GM12878 (cell line): ENCODE measurements around the gene PTPRB. TPM values are rescaled to one million over a fixed set of nuclear protein-coding genes. Genes with fewer than 3 reads are reported as not detected.
A peak's percentile ranks its signal among the peaks of the same experiment; 100 is the strongest.

ENCODE experiments used
- ATAC-seq: fragments of 200-7000 bp; cut with Tn5 transposase; 3 replicates; pipeline ENCODE4 v1.9.1; 2020; ENCODE audit warnings: mild to moderate bottlenecking, moderate library complexity
- BruUV-seq: library from RNA; stranded (reverse); fragments of 400-500 nt; replicated peaks from 2 replicates; lab custom pipeline; 2021; lab: Mats Ljungman, UMichigan
- CTCF ChIA-PET: fragments of 300-600 bp; sonication (Branson Sonifier 250); formaldehyde crosslinking; extraction: SDS; loops from one replicate; lab custom pipeline; 2021; ENCODE audit warnings: inconsistent platforms; lab: Yijun Ruan, JAX
- POLR2A ChIA-PET: fragments of 350-600 bp; formaldehyde crosslinking; extraction: SDS; loops from one replicate; lab custom pipeline; 2021; ENCODE audit warnings: inconsistent platforms; lab: Charles Lee
- RAD21 ChIA-PET: fragments of 300-600 bp; sonication (Branson Sonifier 250); formaldehyde crosslinking; loops from one replicate; lab custom pipeline; 2023; ENCODE audit warnings: antibody characterized with exemption; ENCODE audit not compliant: unreplicated experiment; lab: Charles Lee
- SMC1A ChIA-PET: fragments of 300-600 bp; sonication (Branson Sonifier 250); formaldehyde crosslinking; loops from one replicate; lab custom pipeline; 2023; ENCODE audit not compliant: unreplicated experiment, uncharacterized antibody; lab: Charles Lee
- DNase-seq: peaks from one replicate; pipeline ENCODE4 v3.0.0-alpha.2; 2011; ENCODE audit warnings: low read depth, low spot score
- FAIRE-seq: peaks from 3 replicates; lab custom pipeline; 2011; peaks lifted over from hg19 to GRCh38; lab: Jason Lieb, UNC
- H2AFZ ChIP-seq: 2 replicates; pipeline ENCODE4 v1.6.0; 2011; ENCODE audit warnings: low read depth, low read length, control low read depth; ENCODE audit not compliant: control insufficient read depth
- H3K27ac ChIP-seq: 2 replicates; pipeline ENCODE4 v1.5.1; 2011; ENCODE audit warnings: control low read depth; ENCODE audit not compliant: control insufficient read depth, insufficient read depth
- H3K27me3 ChIP-seq, 2 experiments: replicated peaks in 1 of 2; 2 replicates each; pipeline versions ENCODE4 v1.6.0 to v1.6.1; 2011; ENCODE audit warnings: low read length in 1 of 2; ENCODE audit not compliant: control insufficient read depth in 2 of 2, insufficient read depth in 2 of 2
- H3K36me3 ChIP-seq, 2 experiments: 2 replicates each; pipeline ENCODE4 v1.5.1; 2011; ENCODE audit warnings: low read length in 1 of 2; ENCODE audit not compliant: control insufficient read depth in 2 of 2, insufficient read depth in 2 of 2
- H3K4me1 ChIP-seq: 2 replicates; pipeline ENCODE4 v1.6.1; 2011; ENCODE audit warnings: mild to moderate bottlenecking, low read length, moderate library complexity, mixed read lengths; ENCODE audit not compliant: control insufficient read depth, insufficient read depth
- H3K4me2 ChIP-seq: 2 replicates; pipeline ENCODE4 v1.6.0; 2011; ENCODE audit warnings: control low read depth; ENCODE audit not compliant: control insufficient read depth, insufficient read depth
- H3K4me3 ChIP-seq: fragments of 200-600 bp; sonication (generic); 2 replicates; pipeline ENCODE4 v1.5.1; 2016
- H3K79me2 ChIP-seq: 2 replicates; pipeline ENCODE4 v1.6.0; 2011; ENCODE audit warnings: low read length; ENCODE audit not compliant: control insufficient read depth, insufficient read depth
- H3K9ac ChIP-seq: 2 replicates; pipeline ENCODE4 v1.8.0; 2011; ENCODE audit warnings: low read length, control low read depth, mixed read lengths; ENCODE audit not compliant: control insufficient read depth, insufficient read depth
- H3K9me3 ChIP-seq: replicated peaks from 3 replicates; pipeline ENCODE4 v1.5.1; 2011; ENCODE audit warnings: mild to moderate bottlenecking, low read length; ENCODE audit not compliant: control insufficient read depth, insufficient read depth
- H4K20me1 ChIP-seq: 2 replicates; pipeline ENCODE4 v1.6.0; 2011; ENCODE audit not compliant: control insufficient read depth, insufficient read depth
- ATF7 ChIP-seq: fragments of 450-650 bp; IDR thresholded peaks from 2 replicates; pipeline ENCODE4 v1.6.1; 2016; ENCODE audit warnings: low read depth, mild to moderate bottlenecking
- BCL11A ChIP-seq: IDR thresholded peaks from 2 replicates; pipeline ENCODE4 v1.6.1; 2011; ENCODE audit warnings: low read depth, low read length
- CEBPZ ChIP-seq: fragments of 150-350 bp; IDR thresholded peaks from 2 replicates; pipeline ENCODE4 v1.6.1; 2016; ENCODE audit warnings: low read depth, low read length
- CUX1 ChIP-seq: IDR thresholded peaks from 2 replicates; pipeline ENCODE4 v1.6.1; 2012; ENCODE audit warnings: improper control_type of control experiment, low read depth, low read length; ENCODE audit not compliant: insufficient replicate concordance
- DPF2 ChIP-seq: fragments of 450-650 bp; IDR thresholded peaks from 2 replicates; pipeline ENCODE4 v1.6.1; 2017; ENCODE audit warnings: mild to moderate bottlenecking
- E4F1 ChIP-seq: fragments of 450-650 bp; IDR thresholded peaks from 2 replicates; pipeline ENCODE4 v1.6.1; 2018; ENCODE audit warnings: borderline replicate concordance, mild to moderate bottlenecking; ENCODE audit not compliant: partially characterized antibody
- GATAD2B ChIP-seq: fragments of 450-650 bp; conservative IDR thresholded peaks from 2 replicates; pipeline ENCODE4 v1.6.1; 2017; ENCODE audit warnings: low read depth, mild to moderate bottlenecking, moderate library complexity
- IKZF2 ChIP-seq, 2 experiments: fragments of 450-650 bp; IDR thresholded peaks; 2 replicates each; pipeline ENCODE4 v1.6.1; 2017; ENCODE audit warnings: mild to moderate bottlenecking in 2 of 2, moderate library complexity in 2 of 2
- IRF4 ChIP-seq: IDR thresholded peaks from 2 replicates; pipeline ENCODE4 v1.6.1; 2011; ENCODE audit warnings: low read depth, low read length
- MTA2 ChIP-seq: fragments of 450-650 bp; IDR thresholded peaks from 2 replicates; pipeline ENCODE4 v1.6.1; 2016; ENCODE audit warnings: low read depth, mild to moderate bottlenecking, moderate library complexity
- NFIC ChIP-seq: IDR thresholded peaks from 2 replicates; pipeline ENCODE4 v1.6.1; 2012; ENCODE audit warnings: low read depth, mild to moderate bottlenecking, inconsistent platforms, low read length, moderate library complexity
- POU2F2 ChIP-seq: IDR thresholded peaks from 3 replicates; pipeline ENCODE4 v1.6.1; 2011; ENCODE audit warnings: low read depth, mild to moderate bottlenecking, low read length, borderline replicate concordance
- RUNX3 ChIP-seq: IDR thresholded peaks from 2 replicates; pipeline ENCODE4 v1.6.1; 2012; ENCODE audit warnings: low read length, inconsistent platforms
- WGBS: methylation state at CpG from one replicate; pipeline ENCODE4 v1.1.6; 2016; ENCODE audit warnings: low lambda C conversion rate; ENCODE audit not compliant: insufficient replicate concordance, insufficient coverage; ENCODE audit errors: missing lambda C conversion rate; 5-methylcytosine and 5-hydroxymethylcytosine counted together
- in situ Hi-C: fragments of 300-500 bp; cut with MboI; formaldehyde crosslinking; loops from 9 replicates; pipeline ENCODE4 v1.14.3; 2018; ENCODE audit warnings: mixed read lengths
- intact Hi-C: fragments of 100-400 bp; cut with micrococcal nuclease; formaldehyde crosslinking; loops from one replicate; pipeline ENCODE4 v1.14.2; 2022; ENCODE audit not compliant: unreplicated experiment
- polyA plus RNA-seq, 11 experiments: library from polyadenylated mRNA; depleted of rRNA in 4 of 11; unstranded in 6 of 11; stranded (reverse) in 5 of 11; fragments of >200 nt; fragmentation: Nextera tagmentation in 4 of 11; fragmentation: Illumina TruSeq in 1 of 11; extraction: Ambion mirVana in 4 of 11; extraction: Trizol in 1 of 11; gene quantifications; 1 replicate in 1 of 11; 2 replicates in 10 of 11; pipeline versions ENCODE4 v1.2.1 to v1.2.3, GENCODE V29; 2011 to 2016; ENCODE audit warnings: inconsistent platforms in 2 of 11, missing spikeins in 2 of 11, low read depth in 1 of 11
- total RNA-seq, 4 experiments: library from RNA; depleted of rRNA in 3 of 4; stranded (reverse); fragments of >200 nt in 3 of 4; fragmentation: Illumina TruSeq in 1 of 4; extraction: Trizol in 1 of 4; gene quantifications; 2 replicates each; pipeline versions ENCODE4 v1.2.1 to v1.2.3, GENCODE V29; 2013 to 2021

Gene PTPRB
- total and polyA plus RNA-seq, 10 of the 15 experiments (the other 5 are each of a cell fraction or from before 2014, with no cell fraction given), result 0.03 to 0.35 (median 0.05) TPM

- ChIA-PET RAD21 (interaction anchor here (1.2 to 3.3 kb wide), 4 partner anchors 16 to 89 kb away, joined by 3 to 20 read pairs (median 4); no protein-coding TSS in a partner anchor), SMC1A (interaction anchor here (0.7 to 4.8 kb wide), 10 partner anchors 11 to 530 kb away, joined by 3 to 37 read pairs (median 3); no protein-coding TSS in a partner anchor), CTCF (interaction anchor here (1.0 to 1.7 kb wide), 3 partner anchors 18 to 38 kb away, joined by 3 to 4 read pairs (median 3); no protein-coding TSS in a partner anchor), POLR2A (interaction anchor here (2.1 kb wide), 1 partner anchor 19 kb away, joined by 12 read pairs; no protein-coding TSS in a partner anchor)
- no peaks in the 10 kb centered on the region for H3K79me2 ChIP-seq
- no peak overlapping the region for H3K9ac ChIP-seq
- WGBS, result 4% methylated on average over 2 of the region's 2 CpGs
- DNase-seq (peak; percentile 31), ATAC-seq (peak; percentile 88), FAIRE-seq (no peak)
- intact Hi-C loops, result no loop called here
- H3K4me2 ChIP-seq, result no peak overlapping the region
- H3K4me3 ChIP-seq, result 0 out of 2 replicates have a peak overlapping the region, but pooled peaks have one; percentile 4
- in situ Hi-C loops, result no loop called here
- H3K4me1 ChIP-seq, result peaks cover 4% of the 10 kb centered on the region; the same call in 1 of the 2 replicates
- no peaks in the 10 kb centered on the region; the same call in 1 of the 3 replicates for H3K9me3 ChIP-seq
- H4K20me1 ChIP-seq, result no peaks in the 10 kb centered on the region
- BruUV-seq, result no TSS peak
- no peaks in the 10 kb centered on the region for H3K36me3 ChIP-seq
- H2AFZ ChIP-seq, result no peak overlapping the region
- no peaks in the 10 kb centered on the region for H3K27me3 ChIP-seq
- no peak overlapping the region for H3K27ac ChIP-seq
- no peak for TF ChIP-seq CUX1
- TF ChIP-seq POU2F2, result peak; percentile 63; the same call in 1 of the 3 replicates
- no peak for TF ChIP-seq DPF2
- TF ChIP-seq NFIC, result 0 out of 2 replicates have a peak, but pooled peaks have one; percentile 32
- no peak for TF ChIP-seq E4F1
- no peak for TF ChIP-seq CEBPZ
- 0 out of 2 replicates have a peak, but pooled peaks have one; percentile 32 for TF ChIP-seq BCL11A
- TF ChIP-seq ATF7, result 0 out of 2 replicates have a peak, but pooled peaks have one; percentile 23
- TF ChIP-seq RUNX3, result peak; percentile 73
- peak; percentile 69 for TF ChIP-seq MTA2
- TF ChIP-seq GATAD2B, result no peak
- no peak for TF ChIP-seq IRF4
- TF ChIP-seq IKZF2 (IDR thresholded peaks at IDR 0.05), result peak in 1 of 2 experiments; percentile 49; a peak in 2 of 4 replicates
Measured at GRCh38 chr12:70487440-70487839, 149.8 kb downstream of the PTPRB start.
